Heart left ventricle (tissue), 13 donors: Measurements from ENCODE around the gene DNTT.

Experiments
- POLR2A ChIP-seq, 2 donors: fragments of 450-650 bp; IDR thresholded peaks; one replicate each; pipeline ENCODE4 v1.6.1; 2017; ENCODE audit warnings: antibody characterized with exemption in 2 of 2, mild to moderate bottlenecking in 2 of 2, moderate library complexity in 2 of 2
- TF ChIP-seq, protein P1 (sequence below), 12 donors: fragments of 200-600 bp; sonication (generic) in 4 of 12; IDR thresholded peaks; one replicate each; pipeline versions ENCODE4 v1.5.0 to v1.8.0; 2018 to 2022; ENCODE audit warnings: antibody characterized with exemption in 12 of 12, mild to moderate bottlenecking in 5 of 12
- donor health status: ischemic (EF 13 %, LVEDD 7.1; RV severe dilation, severe dysfunction).
- donor health status: DM: no; HTN: yes; CAD: no.
- donor health status: DM: no; HTN: no; CAD: no.
- donor health status: ischemic (EF 25% LVEDD 6.9; RV normal size, moderate dysfunction).
- donor health status: ischemic (EF 25% LVEDD 5.7; RV mildly dilated, moderate dysfunction).
- donor health status: ischemic (EF 35%, LVEDD 5.7; RV mildly dilated, moderate dysfunction).
- donor health status: nonischemic (EF 11% LVEDD 7.7; RV severe dilation, severe dysfunction).
- donor health status: DM: yes; HTN: yes; CAD: no.
- donor health status: PGD.
- donor health status: ischemic (EF 29% LVEDD 5.4; RV normal size, mild dysfunction).
- donor health status: nonischemic (EF 23%, LVEDD 6.1; RV moderate dilation, normal function).

DNA sequence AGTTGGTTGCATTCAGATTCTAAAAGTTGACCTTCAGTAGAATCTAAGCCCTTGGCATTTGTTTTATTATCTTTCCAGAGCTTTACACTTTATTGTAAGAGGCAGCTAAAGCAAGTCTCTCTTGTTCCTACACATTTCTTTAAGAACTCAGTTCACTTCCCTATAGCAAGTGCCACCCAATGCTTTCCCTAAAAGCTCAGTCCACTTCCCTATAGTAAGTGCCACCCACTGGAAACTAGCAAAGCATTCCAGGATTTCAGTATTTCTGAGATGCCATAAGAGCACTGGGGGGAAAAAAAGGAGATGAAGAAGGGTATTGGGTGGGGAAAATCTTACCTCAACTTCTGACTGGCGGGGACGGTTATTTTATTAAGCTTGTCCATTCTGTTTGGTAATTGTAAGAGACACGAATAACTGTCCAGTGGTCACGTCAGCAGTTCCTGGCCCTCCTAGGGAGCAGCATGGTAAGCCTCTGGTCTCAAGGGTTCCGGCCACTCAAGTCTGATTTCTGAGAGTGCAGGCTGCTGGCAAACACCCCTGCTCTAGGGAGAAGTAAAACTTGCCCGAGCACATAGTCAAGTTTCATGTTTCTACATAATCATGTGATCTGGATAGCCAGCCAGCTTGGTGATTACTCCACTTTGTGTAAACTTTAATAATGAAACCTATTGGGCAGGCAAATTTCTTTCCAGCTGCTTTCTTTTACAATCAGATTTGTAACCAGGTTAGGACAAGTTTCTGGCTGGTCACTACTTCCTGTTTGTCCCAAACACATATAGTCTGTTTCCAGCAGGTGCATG, 33.0 kb upstream of the DNTT start, which contains the start of gene BLNK:
- no peak for TF ChIP-seq POLR2A (IDR thresholded peaks at IDR 0.05)
- TF ChIP-seq, protein P1, sequence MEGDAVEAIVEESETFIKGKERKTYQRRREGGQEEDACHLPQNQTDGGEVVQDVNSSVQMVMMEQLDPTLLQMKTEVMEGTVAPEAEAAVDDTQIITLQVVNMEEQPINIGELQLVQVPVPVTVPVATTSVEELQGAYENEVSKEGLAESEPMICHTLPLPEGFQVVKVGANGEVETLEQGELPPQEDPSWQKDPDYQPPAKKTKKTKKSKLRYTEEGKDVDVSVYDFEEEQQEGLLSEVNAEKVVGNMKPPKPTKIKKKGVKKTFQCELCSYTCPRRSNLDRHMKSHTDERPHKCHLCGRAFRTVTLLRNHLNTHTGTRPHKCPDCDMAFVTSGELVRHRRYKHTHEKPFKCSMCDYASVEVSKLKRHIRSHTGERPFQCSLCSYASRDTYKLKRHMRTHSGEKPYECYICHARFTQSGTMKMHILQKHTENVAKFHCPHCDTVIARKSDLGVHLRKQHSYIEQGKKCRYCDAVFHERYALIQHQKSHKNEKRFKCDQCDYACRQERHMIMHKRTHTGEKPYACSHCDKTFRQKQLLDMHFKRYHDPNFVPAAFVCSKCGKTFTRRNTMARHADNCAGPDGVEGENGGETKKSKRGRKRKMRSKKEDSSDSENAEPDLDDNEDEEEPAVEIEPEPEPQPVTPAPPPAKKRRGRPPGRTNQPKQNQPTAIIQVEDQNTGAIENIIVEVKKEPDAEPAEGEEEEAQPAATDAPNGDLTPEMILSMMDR (IDR thresholded peaks at IDR 0.05), result no peak
